Measurements from ENCODE around the gene PLXNC1.

PLXNC1 gene

DNA sequence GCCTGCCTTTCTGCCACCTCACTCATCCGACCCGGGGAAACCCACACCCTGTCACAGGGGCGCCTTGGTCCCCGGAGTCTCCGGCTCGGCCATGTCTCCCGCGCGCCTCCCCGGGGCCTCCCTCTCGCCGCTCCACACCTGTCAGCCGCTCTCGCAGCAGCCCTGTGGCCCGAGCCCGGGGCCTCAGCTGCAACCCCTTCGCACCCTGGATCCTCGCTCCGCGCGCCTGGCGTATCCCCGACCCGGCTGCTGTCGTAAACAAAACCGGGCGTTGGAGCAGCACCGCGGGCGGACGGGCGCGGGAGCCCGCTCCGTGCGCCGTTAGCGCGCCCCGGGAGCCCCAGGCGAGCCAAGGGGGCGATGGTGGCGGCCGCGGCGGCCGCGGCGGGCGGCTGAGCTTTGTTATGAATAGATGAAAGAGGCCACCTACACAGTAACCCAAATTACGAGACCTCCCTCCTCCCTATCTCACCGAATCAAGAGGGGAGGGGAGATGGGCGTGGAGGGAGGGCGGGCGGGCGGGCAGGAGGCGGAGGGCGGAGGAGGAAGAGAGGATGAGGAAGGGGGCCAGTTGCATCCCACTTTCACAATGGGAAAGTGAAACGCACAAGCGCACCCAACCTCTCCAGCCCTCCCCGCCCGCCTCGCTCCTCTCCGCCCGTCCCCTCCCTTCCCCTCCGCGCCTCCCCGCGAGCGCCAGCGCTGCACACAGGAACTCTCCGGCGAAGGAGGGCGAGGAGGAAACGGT, at the start of gene PLXNC1:
Gene PLXNC1 (plus strand): TSS at position 587 of the 748 bp plus-strand sequence. CDS start 395 bp downstream, outside the sequence.
- peak; percentile 74 for DNase-seq

DNA sequence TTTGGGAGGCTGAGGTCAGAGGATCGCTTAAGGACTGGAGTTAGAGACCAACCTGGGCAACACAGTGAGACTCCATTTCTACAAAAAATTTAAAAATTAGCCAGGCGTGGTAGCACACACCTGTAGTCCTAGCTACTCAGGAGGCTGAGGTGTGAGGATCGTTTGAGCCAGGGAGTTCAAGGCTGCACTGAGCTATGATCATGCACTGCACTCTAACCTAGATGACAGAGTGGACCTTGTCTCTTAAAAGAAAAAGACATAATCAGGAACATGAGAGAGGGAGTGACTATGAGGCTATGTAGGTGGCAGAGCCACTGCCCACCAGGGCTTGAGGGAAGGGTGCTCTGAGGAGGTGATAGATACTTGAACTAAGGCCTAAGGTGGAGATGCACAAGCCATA, 49.2 kb upstream of the PLXNC1 start:
- DNase-seq: no peak

DNA sequence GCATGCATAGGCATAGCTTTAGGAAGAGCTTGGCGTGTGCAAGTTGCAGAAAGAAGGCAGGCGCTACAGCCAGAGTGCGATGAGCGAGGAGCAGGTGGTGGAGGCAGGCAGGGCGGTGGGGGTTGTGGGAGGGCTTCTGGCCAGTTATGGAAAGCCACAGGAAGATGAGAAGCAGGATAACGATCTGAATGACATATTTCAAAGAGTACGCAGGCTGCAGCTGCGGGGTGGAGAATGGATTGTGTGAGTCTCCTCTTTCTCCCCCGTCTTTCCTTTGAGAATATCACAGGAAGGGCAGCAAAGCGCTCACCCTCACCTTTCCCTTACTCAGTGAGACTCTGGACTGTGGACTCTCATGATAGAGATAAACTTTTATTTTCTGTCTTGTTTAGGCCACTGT, 48.7 kb upstream of the PLXNC1 start:
- DNase-seq: no peak

DNA sequence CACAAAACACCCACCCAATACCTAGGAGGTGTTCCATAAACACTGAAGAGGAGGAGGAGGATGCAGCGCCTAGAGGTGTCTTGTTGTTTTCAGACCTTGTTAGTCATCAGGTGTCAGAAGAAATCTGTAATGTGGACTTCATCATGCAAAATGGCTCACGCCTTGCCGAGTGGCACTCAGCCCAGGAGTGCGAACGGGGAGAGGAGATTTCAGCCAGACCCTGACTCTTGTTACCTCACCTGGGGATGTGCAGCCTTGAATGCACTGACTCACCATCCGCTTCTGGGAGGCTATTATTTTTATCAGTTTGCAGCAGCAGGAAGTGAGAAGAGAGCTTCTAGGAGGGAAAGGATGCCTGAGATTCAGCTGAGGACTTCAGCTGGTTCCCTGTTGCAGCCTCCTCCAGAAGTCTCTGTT, 48.2 kb upstream of the PLXNC1 start:
- DNase-seq: no peak

DNA sequence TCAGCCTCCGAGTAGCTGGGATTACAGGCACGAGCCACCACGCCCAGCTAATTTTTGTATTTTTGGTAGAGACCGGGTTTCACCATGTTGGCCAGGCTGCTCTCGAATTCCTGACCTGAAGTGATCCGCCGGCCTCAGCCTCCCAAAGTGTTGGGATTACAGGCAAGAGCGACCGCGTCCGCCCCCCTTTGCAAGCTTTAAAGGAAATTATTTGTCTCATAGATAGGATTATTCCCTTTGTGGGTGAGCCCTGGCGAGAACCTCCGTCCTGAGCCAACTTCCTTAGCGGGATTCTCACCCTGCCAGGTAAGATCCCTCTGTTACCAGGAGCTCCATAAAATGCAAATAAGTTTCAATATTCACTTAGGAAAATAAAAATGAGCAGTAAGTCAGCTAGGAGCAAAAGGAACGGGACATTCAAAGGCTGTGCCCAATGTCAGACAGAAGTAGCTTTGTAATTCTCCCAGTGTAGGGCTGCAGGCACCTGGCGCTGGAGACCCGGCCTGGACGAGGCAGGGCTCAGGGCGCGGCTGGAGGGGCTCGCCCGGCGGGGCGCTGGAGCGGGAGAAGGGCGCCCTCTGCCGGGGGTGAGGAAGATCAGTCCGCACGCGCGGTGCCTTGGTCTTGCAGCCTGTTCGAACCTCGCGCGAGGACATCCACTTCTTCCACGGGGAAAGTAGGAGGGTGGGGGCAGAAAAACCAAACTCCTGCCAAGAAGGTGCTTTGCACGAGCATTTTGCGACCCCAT, 47.2 kb upstream of the PLXNC1 start:
- peak; percentile 62 for DNase-seq

DNA sequence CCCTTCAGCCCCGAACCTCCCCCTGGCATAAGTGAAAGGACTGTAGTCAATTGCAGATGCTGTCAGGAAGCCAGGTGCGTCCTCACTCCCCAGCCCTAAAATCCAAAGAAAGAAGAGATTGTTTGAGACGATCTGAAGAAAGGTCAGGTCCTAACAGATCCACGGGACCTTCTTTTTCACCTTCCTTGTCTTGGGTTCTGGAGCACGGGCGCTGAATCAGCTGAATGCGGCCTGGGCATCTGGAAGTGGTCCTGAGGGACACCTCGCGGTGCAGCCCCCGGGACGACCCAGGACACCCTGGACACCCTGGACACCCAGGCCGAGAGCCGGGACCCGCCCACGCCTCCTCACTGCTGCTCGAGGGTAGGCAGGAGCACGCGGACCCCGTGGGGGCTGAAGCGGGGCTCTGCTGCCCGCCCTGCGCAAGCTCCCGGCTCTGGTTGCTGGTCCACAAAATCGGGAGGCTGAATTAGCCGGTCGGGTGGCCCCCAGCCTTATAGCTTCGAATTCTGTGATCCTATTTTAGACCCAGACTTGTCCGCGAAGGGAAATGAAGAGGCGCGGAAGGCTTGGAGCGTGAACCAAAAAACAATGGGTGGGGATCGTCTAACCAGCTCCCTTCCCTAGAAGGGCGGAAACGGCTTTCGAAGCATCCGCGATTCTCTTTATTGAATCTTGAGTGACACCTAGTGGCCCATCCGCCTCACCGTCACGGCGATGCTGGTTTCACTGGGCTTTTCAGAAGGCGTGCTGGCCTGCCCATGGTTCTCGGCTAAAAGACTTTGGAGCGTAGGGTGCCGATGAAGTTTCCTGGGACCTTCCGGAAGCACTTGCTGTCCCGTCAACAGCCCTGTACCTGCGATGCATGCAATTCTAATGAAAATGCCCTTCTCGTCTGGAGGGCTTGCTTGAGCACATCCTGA, 46.4 kb upstream of the PLXNC1 start:
- DNase-seq: peak; percentile 66

DNA sequence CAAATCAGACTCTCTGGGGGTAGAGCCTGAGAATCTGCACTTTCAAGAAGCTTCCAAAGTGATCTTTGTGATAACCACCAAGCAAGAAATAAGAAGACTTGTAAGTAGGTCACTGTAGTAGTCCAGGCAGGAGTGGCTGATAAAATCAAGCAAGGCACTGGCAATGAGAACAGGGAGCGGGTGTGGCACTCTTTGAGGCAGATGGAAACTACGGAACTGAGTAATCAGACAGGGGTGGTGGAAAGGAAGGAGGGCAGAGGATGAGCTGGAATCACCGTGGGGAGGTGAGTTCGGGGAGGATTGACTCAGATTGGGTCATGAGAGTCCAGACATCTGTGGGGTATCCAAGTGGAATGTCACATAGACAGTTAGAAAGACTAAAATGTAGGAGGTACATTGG, 44.4 kb upstream of the PLXNC1 start:
- DNase-seq: no peak

DNA sequence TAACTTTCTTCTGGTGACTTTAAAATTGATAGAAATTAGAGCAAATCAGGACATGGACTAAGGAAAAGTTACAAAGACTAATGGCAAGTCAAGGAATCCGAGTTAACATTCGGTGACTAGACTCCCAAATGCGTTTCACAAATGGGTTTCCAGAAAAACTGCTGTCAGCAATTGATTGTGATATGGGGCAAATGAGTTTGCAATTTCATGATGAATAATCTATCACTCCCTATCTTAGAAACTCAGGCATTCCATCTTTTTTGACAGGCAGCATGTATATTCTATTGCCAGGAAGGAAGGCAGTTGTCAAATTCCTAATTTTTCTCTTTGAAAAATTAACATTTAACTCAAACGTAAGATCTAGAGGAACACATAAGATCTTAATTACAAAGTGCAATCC, 40.5 kb upstream of the PLXNC1 start:
- no peak for DNase-seq

DNA sequence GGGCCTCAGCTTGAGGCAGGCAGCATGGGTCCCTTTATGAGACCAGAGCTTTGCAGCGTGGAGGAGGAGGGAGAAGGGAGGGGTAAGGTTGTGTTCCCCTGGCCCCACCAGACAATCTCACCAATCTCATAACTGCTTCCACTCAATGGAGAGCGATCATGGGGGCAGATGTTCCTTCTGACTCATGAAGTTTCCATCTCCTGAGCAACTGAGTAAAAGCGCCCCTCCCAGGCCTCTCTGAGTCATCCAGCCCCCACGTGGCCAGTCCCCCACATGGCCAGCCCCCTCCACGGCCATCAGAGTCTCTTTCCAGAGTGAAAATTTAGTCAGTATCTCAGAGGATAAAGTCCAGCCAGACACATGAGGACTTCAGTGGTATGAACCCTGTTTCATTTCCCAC, 39.2 kb upstream of the PLXNC1 start:
- DNase-seq: no peak

DNA sequence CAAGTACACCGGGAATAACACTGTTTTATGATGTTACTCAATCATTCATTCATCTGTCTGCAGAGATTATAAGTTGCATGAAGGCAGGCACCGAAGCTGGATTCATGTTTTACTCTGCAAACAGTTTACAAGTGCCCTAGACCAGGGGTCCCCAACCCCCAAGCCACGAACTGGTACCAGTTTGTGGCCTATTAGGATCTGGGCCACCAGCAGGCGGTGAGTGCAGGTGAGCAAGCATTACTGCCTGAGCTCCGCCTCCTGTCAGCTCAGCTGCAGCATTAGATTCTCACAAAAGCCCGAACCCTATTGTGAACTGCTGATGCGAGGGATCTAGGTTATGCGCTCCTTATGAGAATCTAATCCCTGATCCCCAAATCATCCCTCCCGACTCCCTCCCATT, 38.1 kb upstream of the PLXNC1 start:
- no peak for DNase-seq

DNA sequence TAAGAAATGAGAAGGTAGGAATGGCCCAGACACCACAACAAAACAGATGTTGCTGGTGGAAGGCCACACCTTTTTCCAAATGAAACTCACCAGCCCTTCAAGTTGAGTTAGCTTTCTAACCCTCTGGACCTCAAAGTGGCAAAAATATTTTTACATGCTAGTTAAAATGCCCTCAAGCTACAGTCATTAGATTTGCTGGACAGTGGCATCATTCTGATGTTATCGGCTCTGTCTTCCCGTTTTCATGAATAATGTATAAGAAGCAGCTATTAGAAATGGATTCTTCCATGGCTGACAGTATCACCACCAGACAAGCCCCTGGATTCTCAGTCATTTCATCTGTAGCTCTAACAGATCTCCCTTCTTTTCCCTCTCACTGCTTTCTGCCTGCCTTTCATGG, 37.1 kb upstream of the PLXNC1 start:
- no peak for DNase-seq

DNA sequence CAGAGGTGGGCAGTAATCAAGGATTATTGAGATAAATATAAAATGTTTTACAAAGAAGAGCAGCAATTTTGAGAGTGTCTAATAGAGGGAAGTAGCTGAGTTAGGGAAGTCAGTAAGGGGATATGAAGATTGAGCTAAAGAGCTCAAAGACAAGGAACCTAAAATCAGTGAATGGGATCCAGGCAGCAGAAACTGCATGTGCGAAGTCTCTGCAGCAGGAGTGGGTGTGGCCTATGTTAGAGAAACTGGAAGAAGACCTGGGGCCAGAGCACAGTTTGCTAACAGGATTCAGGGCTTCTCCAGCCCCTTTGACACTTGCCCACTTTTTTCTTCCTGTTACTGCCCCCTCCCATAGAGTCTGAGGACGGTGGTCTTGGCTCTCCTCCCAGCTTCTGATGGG, 36.3 kb upstream of the PLXNC1 start:
- no peak for DNase-seq

DNA sequence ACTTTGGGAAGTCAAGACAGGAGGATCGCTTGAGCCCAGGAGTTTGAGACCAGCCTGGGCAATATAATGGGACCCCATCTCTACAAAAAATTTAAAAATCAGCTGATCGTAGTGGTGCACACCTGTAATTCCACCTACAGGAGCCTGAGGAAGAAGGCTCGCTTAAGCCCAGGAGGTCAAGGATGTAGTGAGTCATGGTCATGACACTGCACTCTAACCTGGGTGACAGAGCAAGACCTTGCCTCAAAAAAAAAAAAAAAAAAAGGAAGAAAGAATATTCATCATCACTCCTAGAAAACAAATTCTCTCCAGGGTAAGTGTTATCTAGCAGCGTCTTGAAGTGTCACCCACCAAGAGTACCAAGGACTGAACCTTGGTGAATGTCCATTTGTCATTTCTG, 34.2 kb upstream of the PLXNC1 start:
- DNase-seq: no peak

DNA sequence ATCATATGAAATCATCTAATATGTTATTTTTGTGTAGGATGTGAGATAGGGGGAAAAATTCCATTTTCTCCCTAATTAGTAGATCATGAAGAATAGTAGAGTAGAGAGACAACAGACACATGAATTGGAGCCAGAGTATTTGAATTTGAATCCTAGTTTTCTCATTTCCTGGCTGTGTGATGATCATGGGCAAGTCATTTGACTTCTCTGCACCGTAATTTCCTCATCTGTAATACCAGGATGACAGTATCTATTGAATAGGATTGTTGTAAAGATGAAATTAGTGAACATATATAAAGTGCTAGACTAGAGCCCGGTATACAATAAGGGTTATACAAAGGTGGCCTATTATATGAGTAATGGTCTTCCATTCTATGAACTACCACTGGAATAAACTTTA, 32.2 kb upstream of the PLXNC1 start:
- no peak for DNase-seq

DNA sequence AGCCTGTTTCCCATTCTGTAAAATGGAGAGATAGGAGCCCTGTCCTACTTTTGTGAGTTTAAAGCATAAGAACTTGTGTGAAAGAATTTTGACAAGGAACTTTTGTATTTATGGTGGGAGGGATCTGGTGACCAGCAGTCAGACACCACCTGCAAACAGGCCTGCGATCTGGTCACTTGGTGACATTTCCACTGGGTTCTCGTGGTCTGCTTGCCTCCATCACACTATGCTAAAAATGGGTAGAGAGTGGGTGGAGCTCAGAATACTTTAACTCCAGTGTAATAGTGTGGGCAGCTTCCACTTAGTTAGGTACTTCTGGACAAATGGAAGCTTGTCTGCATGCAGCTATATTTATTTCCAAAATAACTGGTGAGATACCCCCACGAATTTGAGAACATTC, 26.5 kb upstream of the PLXNC1 start:
- DNase-seq: no peak

DNA sequence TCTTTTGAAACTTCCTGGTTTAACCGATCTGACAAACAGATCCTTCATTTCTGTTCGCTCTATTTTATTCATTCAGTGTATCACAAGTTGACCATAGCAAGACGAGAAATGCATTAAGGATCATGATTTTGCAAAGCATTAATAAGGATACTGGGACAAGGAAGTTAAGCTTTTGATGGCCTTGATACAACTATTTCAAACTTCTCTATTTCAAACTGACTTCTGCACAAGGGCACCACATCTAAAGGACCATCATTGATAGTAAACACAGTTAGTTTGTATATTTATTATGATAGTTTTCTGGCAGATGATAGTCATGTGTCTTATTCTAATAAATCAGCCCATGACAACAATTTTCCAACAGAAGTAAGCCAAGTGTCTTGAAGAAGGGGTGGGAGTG, 25.8 kb upstream of the PLXNC1 start:
- DNase-seq: no peak

DNA sequence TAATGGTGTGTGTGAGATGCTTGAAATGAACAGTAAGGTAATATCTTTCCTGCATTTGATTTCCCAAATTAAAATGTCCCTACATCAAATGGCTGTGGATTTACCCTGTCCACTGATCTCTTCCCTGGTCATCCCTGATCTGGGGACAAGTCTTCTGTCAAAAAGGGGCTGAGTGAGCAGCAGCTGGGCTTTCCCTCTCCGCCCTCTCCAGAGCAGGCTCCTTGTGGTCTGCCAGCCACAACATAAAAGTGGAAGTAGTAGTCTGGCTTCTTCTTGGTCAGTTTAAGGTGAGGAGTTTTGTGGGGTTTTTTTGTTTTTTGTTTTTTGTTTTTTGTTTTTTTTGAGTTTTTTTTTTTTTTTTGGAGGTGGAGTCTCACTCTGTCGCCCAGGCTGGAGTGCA, 25.2 kb upstream of the PLXNC1 start:
- DNase-seq: no peak

DNA sequence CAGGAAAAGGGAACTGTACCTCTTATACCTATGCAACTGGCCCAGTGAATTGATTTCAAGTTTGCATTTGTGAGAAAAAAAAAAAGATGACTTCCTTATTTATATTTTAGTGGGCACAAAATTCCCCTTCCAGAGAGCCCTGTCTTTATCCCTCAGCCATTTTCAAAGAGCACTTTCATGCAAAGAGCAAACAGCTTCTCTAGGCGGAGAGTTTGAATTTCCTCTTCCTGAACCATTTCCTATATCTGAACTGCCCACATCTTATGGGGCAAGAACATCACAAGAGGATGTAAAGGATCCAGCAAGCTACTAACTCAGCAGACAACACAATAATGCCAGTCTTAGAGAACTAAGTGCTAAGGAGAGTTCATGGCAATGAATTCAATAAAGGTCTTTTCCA, 22.3 kb upstream of the PLXNC1 start:
- no peak for DNase-seq

DNA sequence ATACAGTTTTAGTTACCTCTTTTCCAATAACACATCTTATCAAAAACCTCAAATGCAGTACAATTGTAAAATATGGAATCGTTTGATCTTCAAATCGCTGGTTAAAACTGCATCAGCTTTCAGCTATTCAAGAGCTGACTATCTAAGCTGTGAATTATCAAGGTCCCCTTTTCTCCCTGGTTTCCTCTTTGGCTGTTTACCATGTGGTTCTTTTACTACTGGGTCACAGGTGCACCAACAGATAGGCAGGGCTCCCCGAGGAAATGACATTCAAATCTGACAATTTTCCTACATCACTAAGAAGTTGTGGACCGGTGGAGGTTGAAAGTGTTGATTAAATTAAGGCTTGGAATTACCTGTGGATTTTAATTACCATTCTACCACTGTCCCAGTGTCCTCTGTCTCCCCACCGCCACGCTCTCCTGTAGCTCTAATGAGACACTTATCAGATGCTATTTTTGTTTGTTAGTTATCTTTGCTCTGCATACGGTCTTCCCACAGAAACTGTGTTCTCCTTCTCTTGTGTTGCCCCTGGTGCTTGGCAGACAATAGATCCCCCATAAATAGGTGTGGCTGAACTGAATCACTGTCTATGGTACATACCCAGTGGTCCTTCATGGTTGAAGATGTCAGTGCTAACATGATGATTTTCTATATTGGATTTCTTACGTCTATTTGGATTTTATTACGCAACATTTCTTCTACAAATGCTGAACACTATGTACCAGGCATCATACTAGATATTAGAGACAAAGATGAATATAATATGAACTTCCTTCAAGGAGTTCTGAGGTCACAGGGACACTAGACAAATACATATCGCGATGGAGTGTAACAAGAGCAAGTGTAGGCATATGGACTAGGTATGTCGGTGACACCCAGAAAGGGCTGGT, 20.9 kb upstream of the PLXNC1 start:
- DNase-seq: no peak

DNA sequence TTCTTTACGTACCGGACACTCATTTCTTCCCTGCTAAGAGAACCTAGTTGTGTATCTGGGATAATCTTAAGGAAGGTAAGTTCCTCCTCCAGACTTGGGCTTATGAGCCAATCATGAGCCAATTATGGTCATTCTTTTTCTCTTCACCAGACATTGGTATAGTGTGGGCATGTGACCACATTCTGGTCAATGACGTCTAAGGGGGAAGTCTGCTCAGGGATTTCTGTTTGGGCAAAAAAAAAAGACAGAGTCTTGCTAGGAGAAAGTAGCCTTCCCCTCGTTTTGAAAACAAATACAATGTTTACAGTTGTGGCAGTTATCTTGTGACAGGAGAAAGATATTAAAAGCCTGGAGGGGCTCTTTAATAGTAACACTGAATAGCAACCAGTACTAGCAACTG, 20.1 kb upstream of the PLXNC1 start:
- no peak for DNase-seq

DNA sequence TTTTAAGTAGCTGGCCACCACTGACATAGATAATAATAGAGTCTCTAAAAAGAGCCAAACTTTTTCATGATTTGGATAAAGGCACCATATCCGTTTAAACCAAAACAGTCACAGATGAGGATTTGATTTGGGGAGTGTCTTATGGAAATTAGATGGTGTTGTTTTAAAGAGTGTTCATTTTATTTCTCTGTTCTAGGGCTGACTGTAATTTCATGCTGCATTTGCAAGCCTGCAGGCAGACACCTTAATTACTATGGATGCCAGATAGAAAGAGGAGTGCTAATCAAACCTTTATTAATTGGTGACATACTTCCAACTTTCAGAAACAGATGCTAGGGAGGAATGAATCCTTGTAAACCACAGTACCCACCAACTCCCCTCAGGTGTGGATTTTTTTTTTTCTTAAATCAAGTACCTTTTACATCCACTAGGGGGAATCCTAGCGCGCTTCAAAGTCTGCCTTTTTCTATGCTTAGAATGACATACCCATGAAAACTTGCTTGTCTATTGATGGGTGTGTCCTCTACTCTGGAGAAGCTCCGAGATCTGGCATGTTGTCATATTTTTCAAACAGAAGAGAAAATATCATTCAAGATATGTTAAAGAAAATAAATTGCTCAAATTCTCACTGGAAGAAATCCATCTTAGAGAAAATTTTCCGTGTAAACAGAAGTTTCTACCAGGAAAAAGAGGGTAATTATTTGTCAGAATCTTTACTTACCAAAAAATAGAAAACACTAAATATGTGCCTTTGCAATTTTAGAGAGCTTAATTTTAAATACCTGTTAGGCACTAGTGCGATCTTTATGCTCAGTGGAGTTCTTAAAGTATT, 14.2 kb upstream of the PLXNC1 start:
- peak; percentile 44 for DNase-seq

DNA sequence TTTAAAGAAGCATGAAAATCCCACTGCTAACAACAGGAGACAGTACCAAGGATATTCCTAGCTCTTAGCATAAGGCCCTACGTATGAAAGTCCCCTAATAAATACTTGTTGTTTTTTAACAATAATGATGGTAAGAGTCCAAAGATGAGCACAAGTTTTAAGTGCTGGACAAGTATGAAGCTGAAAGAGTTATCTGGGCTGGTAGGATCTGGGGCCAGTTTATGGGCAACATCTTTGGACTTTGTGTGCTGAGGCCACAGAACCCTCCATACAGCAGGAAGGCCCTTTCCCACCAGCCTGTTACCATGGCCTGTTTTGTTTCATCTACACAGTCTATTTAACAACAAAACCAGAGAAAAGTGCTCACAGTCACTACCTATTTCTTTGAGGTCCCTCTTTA, 12.5 kb upstream of the PLXNC1 start:
- DNase-seq: no peak

Measured in NCI-H1092 treated with DMSO at 0.1 percent for 48 hours (cell line).